ENCODE measurements around the gene DPH6.

DPH6 gene

GRCh38 chr15:35450492-35450891 is 95.5 kb downstream of the DPH6 start:
- Histone ChIP-seq H3K9me2 (replicated peaks; ENCODE audit: insufficient read depth, low read length) (no peaks in the 10 kb centered on the region), H3K27ac (ENCODE audit: low read depth, low read length) (no peak overlapping the region), H3K36me3 (ENCODE audit: low read length) (no peaks in the 10 kb centered on the region), H3K27me3 (ENCODE audit: low read length) (no peaks in the 10 kb centered on the region), H4K20me1 (ENCODE audit: low read depth, low read length) (no peaks in the 10 kb centered on the region), H3K4me3 (ENCODE audit: insufficient read depth, low read length, poor library complexity, severe bottlenecking) (no peak overlapping the region), H3K4me2 (ENCODE audit: low read depth, low read length, poor library complexity, severe bottlenecking) (no peak overlapping the region), H3K9me3 (ENCODE audit: insufficient read depth, low read length) (no peaks in the 10 kb centered on the region), H3F3A (ENCODE audit: insufficient read depth) (no peaks in the 10 kb centered on the region), H2AFZ (ENCODE audit: low read depth, low read length, severe bottlenecking) (no peak overlapping the region), H3K9ac (ENCODE audit: low read length) (no peak overlapping the region), H3K79me2 (ENCODE audit: insufficient read depth, low read length) (no peaks in the 10 kb centered on the region)
- no peak for TF ChIP-seq CTCF (IDR thresholded peaks at IDR 0.05; ENCODE audit: insufficient read depth, low read length, poor library complexity, severe bottlenecking)
- TF ChIP-seq EZH2phosphoT487 (conservative IDR thresholded peaks at IDR 0.05; ENCODE audit: low read length), result no peak

- Histone ChIP-seq H3K27ac (ENCODE audit: low read depth, low read length) (no peak overlapping the region), H3K4me3 (ENCODE audit: insufficient read depth, low read length, poor library complexity, severe bottlenecking) (no peak overlapping the region), H3K9me2 (replicated peaks; ENCODE audit: insufficient read depth, low read length) (no peaks in the 10 kb centered on the region), H4K20me1 (ENCODE audit: low read depth, low read length) (no peaks in the 10 kb centered on the region), H3K9ac (ENCODE audit: low read length) (no peak overlapping the region), H3F3A (ENCODE audit: insufficient read depth) (no peaks in the 10 kb centered on the region), H3K4me2 (ENCODE audit: low read depth, low read length, poor library complexity, severe bottlenecking) (no peak overlapping the region), H3K27me3 (ENCODE audit: low read length) (no peaks in the 10 kb centered on the region), H3K79me2 (ENCODE audit: insufficient read depth, low read length) (no peaks in the 10 kb centered on the region), H3K9me3 (ENCODE audit: insufficient read depth, low read length) (no peaks in the 10 kb centered on the region), H3K36me3 (ENCODE audit: low read length) (no peaks in the 10 kb centered on the region), H2AFZ (ENCODE audit: low read depth, low read length, severe bottlenecking) (no peak overlapping the region)
- TF ChIP-seq CTCF (IDR thresholded peaks at IDR 0.05; ENCODE audit: insufficient read depth, low read length, poor library complexity, severe bottlenecking), result no peak
- no peak for TF ChIP-seq EZH2phosphoT487 (conservative IDR thresholded peaks at IDR 0.05; ENCODE audit: low read length)
These were observed 97.7 kb downstream of the DPH6 start for GRCh38 chr15:35448294-35448693.

- Histone ChIP-seq H3K9ac (ENCODE audit: low read length) (no peak overlapping the region), H3K9me3 (ENCODE audit: insufficient read depth, low read length) (no peaks in the 10 kb centered on the region), H4K20me1 (ENCODE audit: low read depth, low read length) (no peaks in the 10 kb centered on the region), H3K27me3 (ENCODE audit: low read length) (no peaks in the 10 kb centered on the region), H2AFZ (ENCODE audit: low read depth, low read length, severe bottlenecking) (no peak overlapping the region), H3K79me2 (ENCODE audit: insufficient read depth, low read length) (no peaks in the 10 kb centered on the region), H3K4me3 (ENCODE audit: insufficient read depth, low read length, poor library complexity, severe bottlenecking) (no peak overlapping the region), H3K4me2 (ENCODE audit: low read depth, low read length, poor library complexity, severe bottlenecking) (no peak overlapping the region), H3K36me3 (ENCODE audit: low read length) (no peaks in the 10 kb centered on the region), H3K27ac (ENCODE audit: low read depth, low read length) (no peak overlapping the region), H3F3A (ENCODE audit: insufficient read depth) (0 out of 2 replicates have a peak, but pooled peaks cover 5% of the 10 kb centered on the region), H3K9me2 (replicated peaks; ENCODE audit: insufficient read depth, low read length) (no peaks in the 10 kb centered on the region)
- no peak for TF ChIP-seq EZH2phosphoT487 (conservative IDR thresholded peaks at IDR 0.05; ENCODE audit: low read length)
- TF ChIP-seq CTCF (IDR thresholded peaks at IDR 0.05; ENCODE audit: insufficient read depth, low read length, poor library complexity, severe bottlenecking), result no peak
These were observed 100.1 kb downstream of the DPH6 start for GRCh38 chr15:35445891-35446290.
